Calu3 (cell line): ENCODE measurements around the gene MISP. TPM values are rescaled to one million over a fixed set of nuclear protein-coding genes. Genes with fewer than 3 reads are reported as not detected.
A peak's percentile ranks its signal among the peaks of the same experiment; 100 is the strongest.

ENCODE experiments used
- BruUV-seq: library from RNA; stranded (reverse); fragments of 400-500 nt; replicated peaks from 2 replicates; lab custom pipeline; 2021; lab: Mats Ljungman, UMichigan
- CTCF ChIA-PET: fragments of 300-600 bp; sonication (Branson Sonifier 250); formaldehyde crosslinking; loops from one replicate; lab custom pipeline; 2022; ENCODE audit warnings: antibody characterized with exemption; lab: Charles Lee
- DNase-seq: peaks from one replicate; pipeline ENCODE4 v3.0.0; 2022
- H3K27ac Mint-ChIP-seq: one replicate; pipeline ENCODE4 v1.8.0; 2022; ENCODE audit warnings: mixed read lengths; ENCODE audit not compliant: unreplicated experiment
- H3K27me3 Mint-ChIP-seq: one replicate; pipeline ENCODE4 v1.8.0; 2022; ENCODE audit warnings: mixed read lengths; ENCODE audit not compliant: unreplicated experiment
- H3K36me3 Mint-ChIP-seq: one replicate; pipeline ENCODE4 v1.8.0; 2022; ENCODE audit warnings: mild to moderate bottlenecking, moderate library complexity, mixed read lengths; ENCODE audit not compliant: insufficient read depth, unreplicated experiment
- H3K4me1 Mint-ChIP-seq: one replicate; pipeline ENCODE4 v1.8.0; 2022; ENCODE audit warnings: mild to moderate bottlenecking, low read depth, mixed read lengths; ENCODE audit not compliant: unreplicated experiment
- H3K4me3 Mint-ChIP-seq: one replicate; pipeline ENCODE4 v1.8.0; 2022; ENCODE audit warnings: mild to moderate bottlenecking, low read depth, moderate library complexity, mixed read lengths; ENCODE audit not compliant: unreplicated experiment
- H3K9me3 Mint-ChIP-seq: one replicate; pipeline ENCODE4 v1.8.0; 2022; ENCODE audit warnings: low read depth, mixed read lengths; ENCODE audit not compliant: unreplicated experiment
- CTCF ChIP-seq: fragments of 200-600 bp; IDR thresholded peaks from one replicate; pipeline ENCODE4 v1.8.0; 2022; ENCODE audit warnings: antibody characterized with exemption; ENCODE audit not compliant: unreplicated experiment
- intact Hi-C: fragments of 100-400 bp; cut with micrococcal nuclease; formaldehyde crosslinking; loops from one replicate; pipeline ENCODE4 v1.10.0; 2022; ENCODE audit not compliant: unreplicated experiment
- total RNA-seq: library from RNA; stranded (reverse); gene quantifications from 2 replicates; pipeline ENCODE4 v1.2.3, GENCODE V29; 2022

The MISP gene
- total RNA-seq, 1 experiment from 2014 or later: 73.9 TPM

GRCh38 chr19:764301-764700, 13.4 kb downstream of the MISP start:
- no peak overlapping the region for H3K27ac Mint-ChIP-seq
- CTCF ChIA-PET: no interaction called here
- no peaks in the 10 kb centered on the region for H3K4me1 Mint-ChIP-seq
- H3K4me3 Mint-ChIP-seq: no peak overlapping the region
- DNase-seq: no peak
- H3K9me3 Mint-ChIP-seq: no peaks in the 10 kb centered on the region
- intact Hi-C loops: no loop called here
- H3K27me3 Mint-ChIP-seq: no peaks in the 10 kb centered on the region
- TF ChIP-seq CTCF: no peak
- H3K36me3 Mint-ChIP-seq: peaks cover 36% of the 10 kb centered on the region
- BruUV-seq: no TSS peak

- Mint-ChIP-seq H3K27me3 (no peaks in the 10 kb centered on the region), H3K36me3 (peaks cover 29% of the 10 kb centered on the region), H3K4me3 (no peak overlapping the region), H3K27ac (peak overlapping the region; percentile 50), H3K4me1 (no peaks in the 10 kb centered on the region), H3K9me3 (no peaks in the 10 kb centered on the region)
- TF ChIP-seq CTCF: no peak
- CTCF ChIA-PET: no interaction called here
- no TSS peak for BruUV-seq
- intact Hi-C loops: no loop called here
- DNase-seq: no peak
Observed at GRCh38 chr19:765179-765738, 14.3 kb downstream of the MISP start.

GRCh38 chr19:768424-768823, 17.5 kb downstream of the MISP start:
- intact Hi-C loops: no loop called here
- Mint-ChIP-seq H3K9me3 (no peaks in the 10 kb centered on the region), H3K4me3 (no peak overlapping the region), H3K27me3 (no peaks in the 10 kb centered on the region), H3K27ac (no peak overlapping the region), H3K4me1 (no peaks in the 10 kb centered on the region), H3K36me3 (peaks cover 19% of the 10 kb centered on the region)
- TF ChIP-seq CTCF: no peak
- no peak for DNase-seq
- CTCF ChIA-PET: interaction anchor here (0.6 kb wide), 2 partner anchors 92 to 198 kb away, joined by 3 to 5 read pairs; no protein-coding TSS in a partner anchor
- no TSS peak for BruUV-seq

- TF ChIP-seq CTCF: no peak
- intact Hi-C loops: loop anchor here (5.0 kb wide), 1 partner anchor 153 kb away; no protein-coding TSS in a partner anchor
- peaks cover 7% of the 10 kb centered on the region for H3K36me3 Mint-ChIP-seq
- no peaks in the 10 kb centered on the region for H3K4me1 Mint-ChIP-seq
- no peak for DNase-seq
- H3K27me3 Mint-ChIP-seq: no peaks in the 10 kb centered on the region
- BruUV-seq: no TSS peak
- H3K4me3 Mint-ChIP-seq: no peak overlapping the region
- H3K27ac Mint-ChIP-seq: no peak overlapping the region
- H3K9me3 Mint-ChIP-seq: no peaks in the 10 kb centered on the region
- CTCF ChIA-PET: interaction anchor here (0.7 kb wide), 1 partner anchor 17 kb away, joined by 7 read pairs; no protein-coding TSS in a partner anchor
Observed at GRCh38 chr19:769616-770015, 18.7 kb downstream of the MISP start.
